ENCODE measurements around the gene ARAP3. TPM values are rescaled to one million over a fixed set of nuclear protein-coding genes. Genes with fewer than 3 reads are reported as not detected.

The ARAP3 gene
- total and polyA plus RNA-seq, 9 of the 15 experiments (the other 6 are each of a cell fraction or from before 2014, with no cell fraction given) = 0.83 to 25.7 (median 6.4) TPM

DNA sequence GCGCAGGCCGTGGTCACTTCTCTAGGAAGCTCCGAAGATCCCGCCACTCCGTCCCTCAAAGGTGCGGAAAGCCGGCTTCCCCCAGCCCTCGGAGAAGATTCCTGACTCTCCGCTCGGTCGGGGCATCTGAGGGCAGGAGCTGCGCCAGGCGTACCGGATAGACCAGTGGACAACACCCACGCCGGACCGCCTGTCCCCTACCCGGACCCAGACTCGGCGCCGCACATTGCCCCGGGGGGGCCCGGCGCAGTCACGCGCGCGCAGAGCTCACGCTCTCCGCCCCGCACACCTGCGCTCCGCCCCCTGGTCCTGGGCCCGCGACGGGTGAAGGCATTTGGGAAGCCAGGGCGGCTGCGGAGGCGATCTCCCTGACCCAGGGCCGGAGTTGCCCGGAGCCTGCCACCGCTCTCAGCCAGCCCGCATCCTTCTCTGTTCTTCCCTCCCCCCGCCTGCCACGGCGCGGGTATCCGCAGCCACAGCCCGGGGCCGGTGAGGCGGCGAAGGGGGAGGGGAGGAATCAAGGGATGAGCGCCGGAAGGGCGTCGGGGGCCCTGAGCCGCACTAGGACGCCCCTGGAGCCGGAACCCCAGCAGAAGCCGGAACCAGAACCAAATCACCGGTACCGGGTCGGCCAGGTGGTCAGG is 44.8 kb downstream of the ARAP3 start:
- Histone ChIP-seq H3K27ac (ENCODE audit: extremely low read depth, low read depth, low read length) (peak overlapping the region; percentile 84), H3K4me1 (replicated peaks in 1 of 2; ENCODE audit: control insufficient read depth in 2 of 2, insufficient read depth in 2 of 2, low read length in 2 of 2) (peaks cover 49 to 52% of the 10 kb centered on the region in 2 experiments), H3K9me3 (replicated peaks; ENCODE audit: control insufficient read depth, insufficient read depth, low read depth, low read length) (no peaks in the 10 kb centered on the region), H3K4me2 (ENCODE audit: insufficient read depth, low read length) (peak overlapping the region; percentile 100), H3K4me3 (peak overlapping the region; percentile 91), H3K79me2 (ENCODE audit: control insufficient read depth, insufficient read depth, low read length) (peaks cover 65% of the 10 kb centered on the region), H3K9me1 (ENCODE audit: control insufficient read depth, insufficient read depth, low read length) (peaks cover 5% of the 10 kb centered on the region), H3K27me3 (ENCODE audit: control insufficient read depth in 2 of 2, insufficient read depth in 2 of 2, low read length in 2 of 2) (no peaks in the 10 kb centered on the region), H2AFZ (ENCODE audit: low read depth, low read length) (peak overlapping the region; percentile 89), H3K9ac (ENCODE audit: insufficient read depth in 1 of 2, low read depth in 2 of 2, low read length in 2 of 2) (peak overlapping the region; percentile 88 to 95), H4K20me1 (replicated peaks; ENCODE audit: control insufficient read depth, insufficient read depth, low read length) (peaks cover 12% of the 10 kb centered on the region; the same call in 1 of the 2 replicates), H3K36me3 (ENCODE audit: control insufficient read depth, insufficient read depth, low read length) (peaks cover 59% of the 10 kb centered on the region)
- BruUV-seq (replicated peaks) = no TSS peak
- intact Hi-C loops (cut with micrococcal nuclease) (loop anchor here (5.0 kb wide), 1 partner anchor 45 kb away; no protein-coding TSS in a partner anchor), in situ Hi-C loops (cut with MboI) (loop anchor here (5.0 kb wide), 1 partner anchor 45 kb away; no protein-coding TSS in a partner anchor)
- under 1% methylated on average over 39 of the region's 63 CpGs for WGBS (ENCODE audit: insufficient coverage, low coverage, missing lambda C conversion rate)
- CTCF ChIA-PET (ENCODE audit: low intra/inter-chr PET ratio) = no interaction called here
- DNase-seq (ENCODE audit: extremely low read depth in 1 of 4, low spot score in 3 of 4) (peak; percentile 57 to 68 (median 64)), FAIRE-seq (no peak), ATAC-seq (peak; percentile 61)
- POLR2A ChIA-PET = interaction anchor here (0.5 to 2.2 kb wide), 16 partner anchors 10 to 372 kb away, joined by 3 to 13 read pairs (median 4); partner anchors contain the start of genes DIAPH1 and FCHSD1
- TF ChIP-seq SP1 (CRISPR knock-in tag; IDR thresholded peaks at IDR 0.05) = 0 out of 2 replicates have a peak, but pooled peaks have one; percentile 54
- no peak for TF ChIP-seq ZBTB1 (CRISPR knock-in tag; IDR thresholded peaks at IDR 0.05; ENCODE audit: borderline replicate concordance, low read depth)
- no peak for TF ChIP-seq ZNF143 (CRISPR knock-in tag; IDR thresholded peaks at IDR 0.05)
- TF ChIP-seq, protein P1, sequence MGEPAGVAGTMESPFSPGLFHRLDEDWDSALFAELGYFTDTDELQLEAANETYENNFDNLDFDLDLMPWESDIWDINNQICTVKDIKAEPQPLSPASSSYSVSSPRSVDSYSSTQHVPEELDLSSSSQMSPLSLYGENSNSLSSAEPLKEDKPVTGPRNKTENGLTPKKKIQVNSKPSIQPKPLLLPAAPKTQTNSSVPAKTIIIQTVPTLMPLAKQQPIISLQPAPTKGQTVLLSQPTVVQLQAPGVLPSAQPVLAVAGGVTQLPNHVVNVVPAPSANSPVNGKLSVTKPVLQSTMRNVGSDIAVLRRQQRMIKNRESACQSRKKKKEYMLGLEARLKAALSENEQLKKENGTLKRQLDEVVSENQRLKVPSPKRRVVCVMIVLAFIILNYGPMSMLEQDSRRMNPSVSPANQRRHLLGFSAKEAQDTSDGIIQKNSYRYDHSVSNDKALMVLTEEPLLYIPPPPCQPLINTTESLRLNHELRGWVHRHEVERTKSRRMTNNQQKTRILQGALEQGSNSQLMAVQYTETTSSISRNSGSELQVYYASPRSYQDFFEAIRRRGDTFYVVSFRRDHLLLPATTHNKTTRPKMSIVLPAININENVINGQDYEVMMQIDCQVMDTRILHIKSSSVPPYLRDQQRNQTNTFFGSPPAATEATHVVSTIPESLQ (CRISPR knock-in tag; IDR thresholded peaks at IDR 0.05) = no peak
- no peak for TF ChIP-seq NCOA2 (IDR thresholded peaks at IDR 0.05; ENCODE audit: partially characterized antibody in 2 of 2)
- no peak for TF ChIP-seq ZNF121 (CRISPR knock-in tag; conservative IDR thresholded peaks at IDR 0.05)
- TF ChIP-seq ZNF134 (CRISPR knock-in tag; conservative IDR thresholded peaks at IDR 0.05) = no peak
- TF ChIP-seq HDAC6 (IDR thresholded peaks at IDR 0.05; ENCODE audit: low read depth, low read length) = no peak
- no peak for TF ChIP-seq KAT2B (IDR thresholded peaks at IDR 0.05; ENCODE audit: low read depth, low read length)
- TF ChIP-seq ZNF23 (CRISPR knock-in tag; IDR thresholded peaks at IDR 0.05) = no peak
- no peak for TF ChIP-seq SRSF7 (optimal IDR thresholded peaks at IDR 0.05; ENCODE audit: low read depth, low read length)
- no peak for TF ChIP-seq BCOR (IDR thresholded peaks at IDR 0.05)
- TF ChIP-seq FOXK2 (conservative IDR thresholded peaks at IDR 0.05 in 1 of 2, IDR thresholded peaks at IDR 0.05 in 1 of 2; ENCODE audit: low read depth in 2 of 2) = no peak
- TF ChIP-seq FOS (IDR thresholded peaks at IDR 0.05; ENCODE audit: extremely low read depth, insufficient read length) = no peak
- TF ChIP-seq MCM2 (IDR thresholded peaks at IDR 0.05; ENCODE audit: low read depth) = no peak
- no peak for TF ChIP-seq JUNB (CRISPR knock-in tag; conservative IDR thresholded peaks at IDR 0.05)
- no peak for TF ChIP-seq CBFB (CRISPR knock-in tag; IDR thresholded peaks at IDR 0.05)
- TF ChIP-seq HEY1 (CRISPR knock-in tag; IDR thresholded peaks at IDR 0.05; ENCODE audit: borderline replicate concordance) = no peak
- TF ChIP-seq TCF7L2 (IDR thresholded peaks at IDR 0.05; ENCODE audit: low read depth, low read length) = no peak
- TF ChIP-seq, protein P2, sequence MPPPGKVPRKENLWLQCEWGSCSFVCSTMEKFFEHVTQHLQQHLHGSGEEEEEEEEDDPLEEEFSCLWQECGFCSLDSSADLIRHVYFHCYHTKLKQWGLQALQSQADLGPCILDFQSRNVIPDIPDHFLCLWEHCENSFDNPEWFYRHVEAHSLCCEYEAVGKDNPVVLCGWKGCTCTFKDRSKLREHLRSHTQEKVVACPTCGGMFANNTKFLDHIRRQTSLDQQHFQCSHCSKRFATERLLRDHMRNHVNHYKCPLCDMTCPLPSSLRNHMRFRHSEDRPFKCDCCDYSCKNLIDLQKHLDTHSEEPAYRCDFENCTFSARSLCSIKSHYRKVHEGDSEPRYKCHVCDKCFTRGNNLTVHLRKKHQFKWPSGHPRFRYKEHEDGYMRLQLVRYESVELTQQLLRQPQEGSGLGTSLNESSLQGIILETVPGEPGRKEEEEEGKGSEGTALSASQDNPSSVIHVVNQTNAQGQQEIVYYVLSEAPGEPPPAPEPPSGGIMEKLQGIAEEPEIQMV (tag; conservative IDR thresholded peaks at IDR 0.05; ENCODE audit: low read depth) = no peak
- no peak for TF ChIP-seq DIDO1 (tag; IDR thresholded peaks at IDR 0.05; ENCODE audit: low read depth)

All from K562 (cell line).